ENCODE measurements around the gene RPS6KB2.
A peak's percentile ranks its signal among the peaks of the same experiment; 100 is the strongest.

RPS6KB2 gene

DNA sequence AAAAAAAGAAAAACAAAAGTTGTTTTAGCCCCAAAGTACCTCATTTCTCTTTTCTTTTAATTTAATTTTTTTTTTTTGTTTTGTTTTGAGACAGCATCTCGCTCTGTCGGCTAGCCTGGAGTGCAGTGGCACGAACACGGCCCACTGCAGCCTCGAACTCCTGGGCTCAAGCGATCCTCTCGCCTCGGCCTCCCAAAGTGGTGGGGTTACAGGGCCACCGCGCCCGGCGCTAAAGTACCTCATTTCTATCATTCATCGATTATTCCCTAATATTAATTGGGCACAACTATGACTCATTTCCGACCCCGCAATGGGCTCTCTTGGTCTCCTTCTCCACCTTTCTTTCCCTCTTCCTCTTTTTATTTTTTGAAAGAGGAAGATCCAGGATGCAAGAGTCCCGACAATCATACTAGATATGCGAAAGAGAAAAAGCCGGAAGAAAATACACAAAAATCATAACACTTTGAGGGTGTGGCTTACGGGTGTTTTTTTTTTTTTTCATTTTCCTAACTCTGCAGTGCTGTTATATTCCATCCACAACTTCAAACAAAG, 54.1 kb downstream of the RPS6KB2 start:
- FAIRE-seq (no peak), DNase-seq (ENCODE audit: insufficient read length, low spot score) (no peak)

DNA sequence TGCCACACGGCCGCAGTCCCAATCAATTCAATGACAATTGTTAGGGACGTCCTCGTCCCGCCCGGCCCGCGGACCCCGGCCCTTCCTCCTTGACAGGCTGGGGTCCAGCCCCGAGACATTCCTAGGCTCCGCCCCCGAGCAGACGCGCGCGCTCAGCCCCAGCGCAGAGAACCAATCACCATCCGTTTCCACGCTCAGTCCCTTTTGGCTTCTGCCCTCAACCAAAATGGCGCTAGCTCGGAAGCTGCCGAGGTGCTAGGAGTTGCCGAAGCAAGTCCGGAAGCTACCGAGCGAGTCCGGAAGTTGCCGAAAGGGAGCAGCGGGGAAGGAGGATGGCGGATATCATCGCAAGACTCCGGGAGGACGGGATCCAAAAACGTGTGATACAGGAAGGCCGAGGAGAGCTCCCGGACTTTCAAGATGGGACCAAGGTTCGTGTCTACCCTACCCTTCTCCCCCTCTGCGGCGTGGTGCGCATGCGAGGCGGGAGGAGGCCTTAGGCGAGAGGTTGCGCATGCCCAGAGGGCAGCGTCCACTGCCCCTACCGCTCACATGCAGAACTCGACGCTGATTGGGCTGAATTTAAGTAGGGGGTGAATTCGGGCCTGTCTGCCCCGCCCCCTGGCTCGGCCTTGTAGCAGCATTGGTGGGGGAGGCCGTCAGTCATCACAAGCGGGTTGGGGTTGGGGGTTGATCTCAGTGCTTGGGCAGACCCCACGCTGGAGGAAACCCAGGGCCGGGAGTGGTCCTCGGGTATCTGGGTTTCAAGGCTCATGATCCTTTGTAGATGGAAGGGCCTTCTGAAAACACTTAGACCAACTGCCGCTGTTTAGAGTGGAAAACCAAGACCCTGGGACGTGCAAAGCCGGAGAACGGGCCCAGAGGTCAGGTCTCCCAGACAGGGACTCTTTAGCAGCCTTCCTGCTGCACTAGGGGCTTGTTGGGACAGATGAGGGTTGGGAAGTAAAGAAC, 54.8 kb downstream of the RPS6KB2 start, which contains the start of gene AIP:
AIP (plus strand) TSS at position 200 of the 972 bp plus-strand sequence; CDS start at position 333, 133 bp downstream.
- DNase-seq (ENCODE audit: insufficient read length, low spot score) (peak; percentile 99), FAIRE-seq (peak; percentile 58)
- TF ChIP-seq POLR2A (IDR thresholded peaks at IDR 0.05; ENCODE audit: low read depth, low read length) = peak; percentile 58

More for the DNA sequence above, 54.1 kb downstream of the RPS6KB2 start:
- TF ChIP-seq POLR2A (IDR thresholded peaks at IDR 0.05; ENCODE audit: low read depth, low read length) = no peak

DNA sequence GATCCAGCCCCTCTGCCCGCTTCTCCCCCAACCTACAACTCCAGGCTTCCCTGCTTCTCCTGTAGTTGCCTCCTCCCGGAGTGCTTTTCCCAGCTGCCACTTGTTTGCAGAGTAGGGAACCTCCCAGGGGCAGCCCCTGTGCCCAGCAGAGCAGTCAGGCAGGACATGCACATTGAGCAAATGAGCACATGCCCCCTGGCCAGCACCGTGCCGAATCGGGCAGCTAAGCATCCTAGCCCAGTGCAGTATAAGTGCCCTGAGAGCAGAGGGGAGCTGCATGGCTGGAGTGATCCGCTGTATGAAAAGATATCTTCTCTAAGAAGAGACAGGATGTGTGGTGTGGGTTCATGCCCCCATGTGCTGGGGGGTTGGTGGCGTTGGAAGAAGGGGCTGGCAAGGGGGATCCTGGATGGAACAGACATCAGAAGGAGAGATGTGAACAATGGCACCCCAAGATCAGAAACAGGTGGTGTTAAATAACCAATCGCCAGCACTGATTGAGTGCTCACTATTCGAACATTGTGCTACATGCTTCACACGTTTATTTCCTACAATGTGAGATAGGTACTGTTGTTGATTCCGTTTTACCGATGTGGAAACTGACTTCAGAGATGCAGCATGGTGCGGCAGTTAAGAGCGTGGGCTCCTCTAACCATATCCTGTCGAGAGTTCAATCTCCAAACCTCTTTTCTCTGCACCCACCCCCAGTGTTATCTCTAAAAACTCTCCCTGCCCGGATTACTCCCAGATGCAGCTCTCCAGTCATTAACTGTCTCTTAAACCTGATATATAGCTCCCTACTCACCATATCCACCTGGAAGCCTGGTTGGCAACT, 55.8 kb downstream of the RPS6KB2 start:
- no peak for FAIRE-seq
- DNase-seq (ENCODE audit: insufficient read length, low spot score) = no peak
- TF ChIP-seq POLR2A (IDR thresholded peaks at IDR 0.05; ENCODE audit: low read depth, low read length) = no peak

DNA sequence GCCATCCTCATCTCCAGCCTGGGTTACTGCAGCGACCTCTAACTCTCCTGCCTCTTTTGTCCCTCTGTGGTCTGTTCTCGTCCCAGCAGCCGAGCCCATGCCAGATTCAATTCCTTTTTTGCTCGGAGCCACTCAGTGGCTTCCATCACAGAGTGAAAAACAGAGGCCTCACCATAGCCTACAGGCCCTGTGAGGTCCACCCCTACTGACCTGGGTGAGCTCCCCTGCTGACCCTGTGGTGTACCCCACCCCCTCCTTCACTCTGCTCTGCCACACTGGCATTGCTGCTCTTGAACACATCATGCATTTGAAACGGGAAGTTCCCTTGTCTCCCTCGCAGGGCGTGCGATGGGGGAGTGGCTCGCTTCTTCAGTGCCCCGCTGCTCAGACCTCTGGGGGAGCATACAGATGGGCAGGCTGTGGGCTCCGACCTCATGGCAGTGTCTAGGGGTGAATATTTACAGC, 56.6 kb downstream of the RPS6KB2 start:
- FAIRE-seq = no peak
- no peak for TF ChIP-seq POLR2A (IDR thresholded peaks at IDR 0.05; ENCODE audit: low read depth, low read length)
- DNase-seq (ENCODE audit: insufficient read length, low spot score) = no peak
